Ishikawa (cell line): ENCODE results near the gene RNF215.

Experiments
- CEBPB ChIP-seq: IDR thresholded peaks from 2 replicates; pipeline ENCODE4 v1.6.1; 2012
- CREB1 ChIP-seq: IDR thresholded peaks from 2 replicates; pipeline ENCODE4 v1.6.1; 2012; ENCODE audit warnings: low read depth
- EGR1 ChIP-seq: IDR thresholded peaks from 2 replicates; pipeline ENCODE4 v1.6.1; 2012
- EP300 ChIP-seq: IDR thresholded peaks from 2 replicates; pipeline ENCODE4 v1.6.1; 2012; ENCODE audit warnings: borderline replicate concordance
- FOXM1 ChIP-seq: IDR thresholded peaks from 2 replicates; pipeline ENCODE4 v1.6.1; 2012; ENCODE audit warnings: low read depth, borderline replicate concordance
- MAX ChIP-seq: IDR thresholded peaks from 2 replicates; pipeline ENCODE4 v1.6.1; 2012
- NFIC ChIP-seq: IDR thresholded peaks from 2 replicates; pipeline ENCODE4 v1.6.1; 2012
- RAD21 ChIP-seq: IDR thresholded peaks from 2 replicates; pipeline ENCODE4 v1.6.1; 2012; ENCODE audit warnings: low read depth
- REST ChIP-seq: IDR thresholded peaks from 2 replicates; pipeline ENCODE4 v1.6.1; 2012; ENCODE audit warnings: low read depth, mild to moderate bottlenecking
- TAF1 ChIP-seq: IDR thresholded peaks from 2 replicates; pipeline ENCODE4 v1.6.1; 2012; ENCODE audit warnings: low read depth, mild to moderate bottlenecking
- TCF12 ChIP-seq: IDR thresholded peaks from 2 replicates; pipeline ENCODE4 v1.6.1; 2012; ENCODE audit warnings: low read depth
- TEAD4 ChIP-seq: IDR thresholded peaks from 2 replicates; pipeline ENCODE4 v1.6.1; 2012
- USF1 ChIP-seq: IDR thresholded peaks from 2 replicates; pipeline ENCODE4 v1.6.1; 2012
- YY1 ChIP-seq: IDR thresholded peaks from 2 replicates; pipeline ENCODE4 v1.6.1; 2012; ENCODE audit warnings: low read depth
- ZBTB7A ChIP-seq: IDR thresholded peaks from 2 replicates; pipeline ENCODE4 v1.6.1; 2012; ENCODE audit warnings: low read depth

Gene RNF215

GRCh38 chr22:30337461-30337778, 49.8 kb downstream of the RNF215 start:
- TF ChIP-seq USF1 (no peak), NFIC (no peak), MAX (no peak), EGR1 (no peak), EP300 (no peak), FOXM1 (no peak), TAF1 (no peak), CEBPB (no peak), RAD21 (no peak), REST (no peak), CREB1 (no peak), YY1 (no peak)

- no peak for TF ChIP-seq TCF12
- no peak for TF ChIP-seq TEAD4
- no peak for TF ChIP-seq FOXM1
- TF ChIP-seq EP300 = no peak
- TF ChIP-seq CREB1 = no peak
- TF ChIP-seq CEBPB = no peak
Observed at GRCh38 chr22:30336752-30337460, 50.3 kb downstream of the RNF215 start.

- no peak for TF ChIP-seq TCF12
- no peak for TF ChIP-seq EP300
- TF ChIP-seq TAF1 = no peak
- TF ChIP-seq REST = no peak
Observed at GRCh38 chr22:30335236-30335635, 52.0 kb downstream of the RNF215 start.

- no peak for TF ChIP-seq RAD21
- TF ChIP-seq MAX = no peak
- no peak for TF ChIP-seq CREB1
- no peak for TF ChIP-seq EGR1
- TF ChIP-seq EP300 = no peak
- no peak for TF ChIP-seq FOXM1
- TF ChIP-seq CEBPB = no peak
- TF ChIP-seq REST = no peak
Observed at GRCh38 chr22:30334646-30335045, 52.6 kb downstream of the RNF215 start.

GRCh38 chr22:30333707-30334087, 53.5 kb downstream of the RNF215 start:
- TF ChIP-seq RAD21 = no peak
- no peak for TF ChIP-seq CEBPB
- no peak for TF ChIP-seq MAX
- no peak for TF ChIP-seq EP300
- no peak for TF ChIP-seq TCF12
- no peak for TF ChIP-seq REST
- no peak for TF ChIP-seq CREB1
- no peak for TF ChIP-seq TAF1
- TF ChIP-seq ZBTB7A = no peak
- no peak for TF ChIP-seq YY1
- no peak for TF ChIP-seq FOXM1
- no peak for TF ChIP-seq USF1
- no peak for TF ChIP-seq NFIC
- no peak for TF ChIP-seq TEAD4
- no peak for TF ChIP-seq EGR1
